NCI-H2081 treated with DMSO at 0.1 percent for 48 hours (cell line): ENCODE data around the gene ZNF837.
"Not testable (repeated sequence)": the region's sequence is repeated elsewhere in the genome, so short reads cannot be mapped to it uniquely, and the experiment has no call there.

Experiments used
- DNase-seq: peaks from one replicate; lab custom pipeline; 2025; lab: John Stamatoyannopoulos, UW

Gene ZNF837

DNA sequence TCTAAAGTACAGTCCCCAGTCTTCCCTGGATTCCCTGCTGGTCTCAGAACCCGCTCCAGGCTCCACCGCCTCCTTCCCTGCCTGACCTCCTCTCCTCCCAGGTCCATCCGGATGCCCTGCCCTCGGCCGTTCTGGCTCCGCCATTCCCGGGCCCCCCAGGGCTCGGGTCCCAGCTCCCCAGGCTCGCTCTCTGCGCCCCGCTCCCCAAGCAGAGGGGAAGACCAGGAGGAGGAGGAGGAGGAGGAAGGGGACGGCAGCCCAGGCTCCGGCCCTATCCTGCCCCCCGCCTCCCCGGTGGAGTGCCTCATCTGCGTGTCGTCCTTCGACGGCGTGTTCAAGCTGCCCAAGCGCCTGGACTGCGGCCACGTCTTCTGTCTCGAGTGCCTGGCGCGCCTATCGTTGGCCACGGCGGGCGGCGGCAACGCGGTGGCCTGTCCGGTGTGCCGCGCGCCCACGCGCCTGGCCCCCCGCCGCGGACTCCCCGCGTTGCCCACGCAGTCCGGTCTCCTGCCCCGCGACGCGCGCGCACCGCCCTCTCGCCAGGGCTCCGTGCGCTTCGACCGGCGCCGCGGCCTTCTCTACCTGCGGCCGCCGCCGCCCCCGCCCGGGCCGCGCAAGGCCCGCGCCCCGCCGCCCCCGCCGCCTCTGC, 15.3 kb upstream of the ZNF837 start:
- DNase-seq, result no peak

DNA sequence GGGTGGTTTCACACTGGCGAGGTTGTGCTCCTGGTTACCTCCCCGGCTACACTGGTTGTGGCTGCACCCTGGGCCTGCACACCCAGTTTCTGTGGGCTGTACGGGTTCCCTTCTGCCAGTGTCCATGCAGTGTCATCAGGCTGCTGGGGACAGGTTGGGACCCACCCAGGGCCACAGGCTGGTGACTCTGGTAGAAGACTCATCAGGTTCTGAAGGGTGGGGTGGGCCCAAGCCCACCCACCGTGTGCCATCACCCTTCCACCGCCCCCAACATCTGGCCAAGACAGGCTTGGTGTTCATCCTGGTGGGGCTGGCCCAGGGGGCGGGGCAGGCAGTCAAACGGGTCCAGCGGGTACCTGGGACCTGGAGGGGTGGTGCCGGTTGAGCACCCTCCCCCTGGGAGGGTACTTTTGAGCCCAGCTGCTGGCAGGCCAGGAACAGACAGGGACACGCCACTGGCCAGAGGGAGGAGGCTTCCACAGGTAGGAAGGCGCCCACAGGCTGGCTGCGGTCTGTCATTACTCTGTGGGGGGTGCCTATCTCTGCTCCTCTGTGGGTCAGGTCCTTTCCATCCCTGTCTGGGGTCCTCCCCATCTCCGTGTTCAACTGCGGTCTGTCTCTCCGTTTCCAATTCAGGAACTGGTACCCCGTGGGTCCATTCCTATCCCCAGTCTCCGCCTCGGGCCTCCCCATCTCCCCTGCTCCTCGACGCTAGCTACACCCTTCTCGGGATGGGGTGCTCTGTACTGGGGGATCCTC, 14.6 kb upstream of the ZNF837 start, which contains the start of gene RNF225:
Gene RNF225 (plus strand): TSS at position 437 of the 759 bp plus-strand sequence. CDS start 434 bp downstream, outside the sequence.
- DNase-seq, result no peak

DNA sequence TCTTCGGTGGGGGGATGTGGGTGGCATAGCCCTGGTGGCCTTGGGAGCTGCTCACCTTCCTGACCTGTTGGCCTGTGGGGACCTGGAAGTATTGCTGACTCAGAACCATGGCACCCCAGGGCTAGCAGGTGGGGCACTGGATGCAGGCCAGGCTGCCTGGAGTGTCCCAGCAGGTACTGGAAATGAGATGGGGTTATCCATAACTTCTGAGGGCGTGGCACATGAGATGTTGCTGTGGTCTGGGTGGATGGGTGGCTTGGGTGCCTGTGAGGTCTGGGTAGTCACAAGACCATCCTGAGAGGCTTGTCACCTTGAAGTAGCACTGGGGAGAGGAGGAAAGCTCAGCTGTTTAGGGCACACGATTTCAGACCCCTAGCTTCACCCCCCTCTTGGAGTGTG, 14.0 kb upstream of the ZNF837 start:
- DNase-seq, result no peak

DNA sequence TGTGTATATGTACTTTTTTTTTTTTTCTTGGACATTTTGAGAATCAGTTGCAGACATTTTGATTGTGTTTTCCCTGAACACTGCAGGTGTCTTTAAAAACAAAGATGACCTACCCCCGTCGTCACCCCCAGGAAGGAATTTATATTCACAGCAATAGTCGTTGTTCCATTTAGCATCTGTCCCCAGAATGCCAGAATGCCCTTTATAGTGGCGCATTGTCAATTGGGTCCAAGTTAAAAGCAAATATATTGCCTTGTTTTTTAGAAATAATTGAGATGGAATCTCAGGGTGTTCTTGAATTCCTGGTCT, 12.8 kb upstream of the ZNF837 start:
- DNase-seq, result no peak

DNA sequence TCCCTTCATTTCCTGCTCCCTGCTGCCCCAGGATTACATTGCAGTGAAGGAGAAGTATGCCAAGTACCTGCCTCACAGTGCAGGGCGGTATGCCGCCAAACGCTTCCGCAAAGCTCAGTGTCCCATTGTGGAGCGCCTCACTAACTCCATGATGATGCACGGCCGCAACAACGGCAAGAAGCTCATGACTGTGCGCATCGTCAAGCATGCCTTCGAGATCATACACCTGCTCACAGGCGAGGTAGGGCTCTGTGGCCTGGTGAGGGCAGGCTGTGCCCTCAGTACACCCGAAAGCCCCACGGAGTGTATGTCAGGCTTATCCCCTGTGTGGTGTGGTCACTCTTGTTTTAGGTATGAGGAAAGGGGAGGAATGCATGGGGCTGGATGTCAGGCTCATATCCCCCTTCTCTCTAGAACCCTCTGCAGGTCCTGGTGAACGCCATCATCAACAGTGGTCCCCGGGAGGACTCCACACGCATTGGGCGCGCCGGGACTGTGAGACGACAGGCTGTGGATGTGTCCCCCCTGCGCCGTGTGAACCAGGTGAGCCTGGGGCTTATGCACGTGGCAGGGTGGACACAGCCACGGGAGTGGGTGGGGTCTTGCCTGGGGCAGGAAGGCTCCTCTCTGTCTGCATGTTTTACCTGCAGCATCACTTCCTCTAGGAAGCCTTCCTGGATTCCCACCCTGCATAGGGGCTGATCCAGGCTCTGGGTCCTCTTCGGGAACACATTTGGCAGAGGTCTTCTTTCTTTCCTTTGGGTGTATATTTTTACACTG, 12.3 kb upstream of the ZNF837 start:
- no peak for DNase-seq

DNA sequence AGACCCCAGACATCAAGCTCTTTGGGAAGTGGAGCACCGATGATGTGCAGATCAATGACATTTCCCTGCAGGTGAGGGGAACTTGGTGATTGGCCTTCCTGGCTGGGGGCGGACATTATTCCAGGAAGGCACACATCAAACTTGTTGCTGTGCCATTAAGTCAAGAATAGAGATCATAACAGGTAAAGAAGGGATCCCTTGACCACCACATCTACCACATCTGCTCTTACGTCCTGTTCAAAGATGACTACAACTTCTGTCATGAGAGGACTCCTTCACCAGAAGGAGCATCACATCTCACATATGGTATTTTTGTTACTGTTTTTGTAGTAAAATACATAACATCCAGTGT, 7.3 kb upstream of the ZNF837 start:
- no peak for DNase-seq

DNA sequence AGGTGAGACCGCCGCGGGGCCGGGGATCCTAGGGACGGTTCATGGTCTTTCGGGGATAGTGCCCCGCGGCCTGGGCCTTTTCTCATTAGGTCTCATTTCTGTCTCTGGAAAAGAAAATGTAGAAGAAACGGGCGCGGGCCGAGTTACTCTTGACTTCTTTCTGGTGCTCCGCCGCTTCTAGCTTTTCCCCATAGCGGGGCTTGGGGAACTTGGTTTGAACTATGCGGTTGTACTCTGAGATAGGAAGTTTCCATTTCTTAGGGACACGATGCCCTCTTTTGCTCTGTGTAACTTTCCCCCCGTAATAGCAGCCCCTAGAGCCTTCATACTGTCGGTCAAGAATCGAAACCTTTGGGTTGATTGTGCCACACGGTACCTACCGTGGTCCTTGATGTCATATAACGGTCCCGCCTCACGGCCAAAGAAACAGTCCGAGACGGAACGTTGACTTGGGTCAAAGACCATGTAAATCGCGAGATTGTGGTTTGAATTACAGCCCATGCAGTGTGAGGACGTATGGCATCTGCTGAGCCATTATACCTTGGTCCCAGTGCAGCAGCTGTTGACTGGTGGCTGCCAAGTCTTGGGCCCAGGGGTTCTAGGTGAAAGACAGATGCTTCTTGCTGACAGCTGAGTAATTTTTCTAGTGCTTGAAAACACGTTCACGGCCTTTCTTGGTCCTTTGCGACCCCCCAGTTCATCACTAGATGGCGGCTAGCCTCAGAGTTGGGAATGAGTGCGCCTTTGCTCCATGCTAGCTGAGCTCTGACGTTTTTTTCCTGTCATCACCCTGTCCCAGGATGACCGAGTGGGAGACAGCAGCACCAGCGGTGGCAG, 6.7 kb upstream of the ZNF837 start:
- no peak for DNase-seq

DNA sequence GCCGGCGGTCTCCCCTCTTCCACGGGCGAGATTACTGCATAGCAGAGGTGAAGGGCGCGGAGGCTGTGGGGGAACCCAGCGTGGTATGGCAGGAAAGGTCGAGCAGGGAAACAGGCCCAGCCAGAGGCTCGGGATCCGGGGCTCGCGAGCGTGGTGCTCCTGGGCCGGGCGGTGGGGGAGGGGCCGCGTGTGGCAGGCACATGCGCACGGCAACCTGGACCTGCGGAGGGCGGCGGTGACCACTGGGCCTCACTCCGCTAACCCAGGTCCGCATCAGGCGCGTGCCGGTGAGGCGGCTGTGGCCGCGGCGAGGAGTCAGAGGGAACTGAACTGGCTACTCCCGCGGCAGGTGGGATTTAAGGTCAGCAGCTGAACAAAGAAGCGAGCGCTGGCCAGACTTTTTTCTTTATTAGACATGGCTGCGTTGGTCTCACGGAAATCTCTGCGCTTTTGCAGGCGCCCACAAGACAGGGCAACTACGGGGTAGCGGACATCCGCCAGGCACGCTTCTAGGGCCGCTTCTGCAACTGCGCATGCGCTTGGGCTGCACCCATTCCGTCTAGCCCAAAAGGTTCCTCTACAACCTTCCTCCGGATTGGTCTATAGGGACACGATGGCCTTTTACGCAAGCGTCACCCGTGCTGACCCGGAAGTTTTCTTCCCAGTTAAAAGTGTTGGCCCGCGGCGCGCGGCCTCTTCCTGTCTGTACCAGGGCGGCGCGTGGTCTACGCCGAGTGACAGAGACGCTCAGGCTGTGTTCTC, 5.9 kb upstream of the ZNF837 start, which contains the start of gene RPS5:
Gene RPS5 (plus strand): TSS at position 694 of the 762 bp plus-strand sequence. CDS start 869 bp downstream, outside the sequence.
- DNase-seq, result peak; percentile 94

DNA sequence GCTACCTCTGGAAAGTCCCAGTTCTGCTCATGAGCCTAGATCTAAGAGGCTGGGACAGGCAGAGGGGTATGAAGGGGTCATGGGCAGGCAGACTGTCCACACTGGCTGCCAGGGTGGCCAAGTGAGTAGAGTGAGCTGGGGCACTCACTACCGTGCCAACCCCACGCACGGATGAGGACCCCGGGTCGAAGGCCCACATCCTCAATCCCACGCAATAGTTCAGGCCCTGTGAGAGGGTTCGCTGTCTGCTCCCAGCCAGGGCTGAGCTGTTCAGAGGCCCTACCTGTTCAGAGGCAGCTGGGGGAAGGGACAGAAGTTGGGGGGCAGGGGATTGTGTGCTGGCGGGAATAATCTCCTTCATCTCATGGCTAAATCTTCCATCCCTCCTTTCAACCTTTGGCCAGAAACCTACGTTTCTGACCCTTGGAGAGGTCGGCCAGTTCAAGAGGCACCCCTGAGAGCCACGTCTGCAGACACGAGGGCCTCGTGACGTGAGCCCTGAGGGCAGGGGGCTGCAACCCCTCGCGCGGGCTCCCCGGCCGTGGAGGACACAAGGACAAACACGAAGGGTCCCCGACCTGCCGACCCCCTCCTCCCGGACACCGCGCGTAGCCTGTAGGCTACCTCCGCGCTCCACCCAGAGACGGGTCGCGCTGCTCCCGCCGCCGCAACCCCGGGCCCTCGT, 5.2 kb upstream of the ZNF837 start:
- no peak for DNase-seq

DNA sequence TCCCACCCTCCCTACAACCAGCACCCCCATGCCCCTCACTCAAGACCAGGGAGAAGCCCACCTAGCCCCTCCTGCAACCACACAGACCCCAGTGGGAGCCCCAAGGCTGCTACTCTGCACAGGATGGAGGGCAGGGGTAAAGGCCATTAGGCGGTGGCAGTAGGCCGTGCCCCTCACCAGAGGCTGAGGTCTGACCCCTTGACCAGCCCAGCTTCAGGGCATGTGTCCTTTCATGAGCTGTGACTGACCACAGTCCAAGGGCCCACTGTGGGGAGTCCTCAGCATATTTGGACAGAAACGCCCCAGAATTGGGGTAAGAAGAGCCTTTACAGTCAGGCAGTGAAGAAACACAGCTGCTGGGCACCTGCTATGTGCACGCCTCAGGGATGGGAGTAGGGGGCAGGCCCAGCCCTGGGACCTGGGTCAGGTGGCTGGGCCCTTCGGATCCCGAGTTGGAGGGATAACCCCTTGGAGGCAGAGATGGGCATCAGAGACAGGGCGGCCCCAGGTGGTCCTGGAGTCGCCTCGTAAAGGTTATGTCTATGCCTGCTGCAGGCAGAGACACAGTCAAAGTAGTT, 4.6 kb upstream of the ZNF837 start:
- no peak for DNase-seq

DNA sequence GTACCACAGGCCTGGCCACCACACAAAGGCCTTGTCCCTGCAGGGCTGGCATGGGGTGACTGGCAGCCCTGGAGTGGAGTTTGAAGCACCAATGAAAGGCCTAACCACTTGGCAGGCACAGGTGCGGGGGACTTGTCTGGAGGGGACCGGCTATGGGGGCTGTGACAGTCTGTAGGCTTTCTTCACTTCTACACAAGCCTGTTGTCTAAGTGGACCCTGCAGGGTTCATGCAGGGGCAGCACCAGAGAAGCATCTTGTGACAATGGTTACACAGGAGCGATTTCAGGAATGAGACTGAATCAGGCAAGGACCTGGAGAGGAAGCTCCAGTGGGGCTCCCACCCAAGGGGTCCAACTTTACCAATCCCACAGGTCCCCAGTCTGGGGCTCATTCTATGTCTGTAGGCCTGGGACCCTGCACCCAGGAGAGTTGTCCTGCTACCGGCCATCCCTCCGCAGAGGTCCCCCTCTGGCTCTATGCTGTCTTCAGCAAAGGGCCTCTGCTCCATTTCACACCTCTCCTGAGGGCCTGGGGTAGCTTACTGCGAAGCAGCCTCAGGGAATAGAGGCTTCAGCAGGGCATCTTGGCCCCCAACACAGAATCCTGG, 2.3 kb upstream of the ZNF837 start:
- DNase-seq, result no peak

DNA sequence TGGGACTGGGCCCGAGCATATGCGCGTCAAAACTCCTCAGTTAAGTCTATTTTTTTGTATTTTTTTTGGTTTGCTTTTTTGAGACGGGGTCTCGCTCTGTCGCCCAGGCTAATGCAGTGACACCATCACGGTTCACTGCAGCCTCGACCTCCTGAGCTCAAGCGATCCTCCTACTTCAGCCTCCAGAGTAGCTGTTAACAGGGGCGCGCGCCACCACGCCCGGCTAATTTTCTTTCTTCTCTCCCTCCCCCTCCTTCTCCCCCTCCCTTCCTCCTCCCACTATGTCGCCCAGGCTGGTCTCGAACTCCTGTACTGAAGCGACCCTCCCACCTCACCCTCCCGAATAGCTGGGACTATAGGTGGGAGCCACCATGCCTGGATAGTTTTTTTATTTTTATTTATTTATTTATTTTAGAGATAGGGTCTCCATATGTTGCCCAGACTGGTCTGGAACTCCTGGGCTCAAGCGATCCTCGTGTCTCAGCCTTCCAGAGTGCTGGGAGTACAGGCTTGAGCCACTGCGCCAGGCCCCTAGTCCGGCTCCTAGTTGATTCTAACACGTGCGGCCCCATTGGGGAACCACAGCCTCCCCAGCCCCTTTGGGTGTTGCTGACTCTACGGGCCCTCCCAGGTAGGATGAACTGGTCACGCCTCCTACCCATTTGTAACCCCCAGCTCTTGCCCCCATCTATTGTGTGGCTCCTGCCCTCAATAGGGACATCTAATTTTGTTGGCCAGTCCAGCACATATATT, 806 bp upstream of the ZNF837 start:
- no peak for DNase-seq

DNA sequence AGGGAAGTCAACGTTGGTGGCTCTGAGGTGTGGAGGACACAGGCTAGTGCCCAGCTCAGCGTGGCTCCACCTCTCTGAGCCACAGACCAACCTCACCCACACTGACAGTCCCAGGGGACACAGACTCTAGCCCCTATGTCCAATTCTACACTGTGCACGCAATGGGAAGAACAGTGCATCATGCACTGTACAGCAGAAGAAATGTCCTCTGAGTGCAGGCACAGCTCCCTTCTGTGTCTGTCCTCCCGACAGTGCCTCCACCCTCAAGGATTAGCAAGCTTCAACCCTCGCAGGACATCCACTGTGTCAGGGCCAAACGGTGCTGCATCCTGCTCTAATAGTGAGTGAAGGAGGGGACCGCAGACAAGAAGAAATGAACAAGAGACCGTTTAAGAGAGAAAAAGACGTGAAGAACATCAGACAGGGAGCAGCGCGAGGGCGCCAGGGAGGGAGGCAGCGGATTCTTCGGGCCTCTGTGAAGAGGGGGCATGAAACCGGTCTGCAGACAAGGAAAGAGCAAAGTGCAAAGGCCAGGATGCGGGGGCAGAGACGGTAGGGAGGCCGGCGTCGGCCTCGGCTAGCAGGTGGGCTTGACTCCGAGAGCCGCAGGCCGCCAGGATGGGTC, 681 bp downstream of the ZNF837 start:
- DNase-seq, result no peak

DNA sequence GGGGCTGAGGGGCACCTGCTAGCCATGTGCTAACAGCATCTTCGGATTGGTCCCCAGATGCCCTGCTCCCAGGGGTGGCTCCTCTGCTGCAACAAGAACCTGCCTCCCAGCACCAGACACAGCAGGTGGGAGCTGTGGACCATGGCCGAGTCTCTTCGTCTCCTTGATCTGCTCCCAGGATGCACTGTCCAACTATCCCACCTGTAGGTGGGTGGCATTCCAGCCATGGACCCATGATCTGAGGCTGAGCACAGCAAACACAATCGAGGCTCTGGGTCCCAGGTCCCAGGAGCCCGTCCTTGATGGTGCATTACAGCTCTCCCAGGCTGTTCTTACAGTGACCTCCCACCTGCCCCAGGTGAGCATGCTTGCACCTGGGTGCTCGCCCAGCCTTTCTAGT, 1.6 kb downstream of the ZNF837 start:
- no peak for DNase-seq

DNA sequence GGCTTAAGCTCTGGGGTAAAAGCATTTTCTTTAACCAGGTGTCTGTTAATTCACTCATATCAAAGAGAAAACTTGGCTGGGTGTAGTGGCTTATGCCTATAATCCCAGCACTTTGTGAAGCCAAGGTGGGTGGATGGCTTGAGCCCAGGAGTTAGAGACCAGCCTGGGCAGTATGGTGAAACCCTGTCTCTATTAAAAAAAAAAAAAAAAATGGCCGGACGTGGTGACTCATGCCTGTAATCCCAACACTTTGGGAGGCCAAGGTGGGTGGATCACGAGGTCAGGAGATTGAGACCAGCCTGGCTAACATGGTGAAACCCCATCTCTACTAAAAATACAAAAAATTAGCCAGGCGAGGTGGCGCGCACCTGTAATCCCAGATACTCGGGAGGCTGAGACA, 4.1 kb downstream of the ZNF837 start:
- not testable (repeated sequence) for DNase-seq

DNA sequence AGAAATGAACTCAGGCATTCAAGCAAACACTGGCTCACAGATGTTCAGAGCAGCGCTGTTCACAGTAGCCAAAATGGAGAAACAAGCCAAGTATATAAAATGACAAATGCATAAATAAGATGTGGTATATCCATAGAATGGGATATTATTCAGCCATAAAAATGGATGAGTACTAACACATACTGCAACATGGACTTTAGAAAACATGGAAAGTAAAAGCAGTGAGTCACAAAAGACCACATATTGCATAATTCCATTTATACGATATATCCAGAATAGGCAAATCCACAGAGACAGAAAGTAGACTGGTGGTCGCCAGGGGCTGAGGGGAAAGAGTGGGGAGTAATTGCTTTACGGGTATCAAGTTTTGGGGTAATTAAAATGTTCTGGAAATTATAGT, 6.6 kb downstream of the ZNF837 start:
- DNase-seq, result no peak

DNA sequence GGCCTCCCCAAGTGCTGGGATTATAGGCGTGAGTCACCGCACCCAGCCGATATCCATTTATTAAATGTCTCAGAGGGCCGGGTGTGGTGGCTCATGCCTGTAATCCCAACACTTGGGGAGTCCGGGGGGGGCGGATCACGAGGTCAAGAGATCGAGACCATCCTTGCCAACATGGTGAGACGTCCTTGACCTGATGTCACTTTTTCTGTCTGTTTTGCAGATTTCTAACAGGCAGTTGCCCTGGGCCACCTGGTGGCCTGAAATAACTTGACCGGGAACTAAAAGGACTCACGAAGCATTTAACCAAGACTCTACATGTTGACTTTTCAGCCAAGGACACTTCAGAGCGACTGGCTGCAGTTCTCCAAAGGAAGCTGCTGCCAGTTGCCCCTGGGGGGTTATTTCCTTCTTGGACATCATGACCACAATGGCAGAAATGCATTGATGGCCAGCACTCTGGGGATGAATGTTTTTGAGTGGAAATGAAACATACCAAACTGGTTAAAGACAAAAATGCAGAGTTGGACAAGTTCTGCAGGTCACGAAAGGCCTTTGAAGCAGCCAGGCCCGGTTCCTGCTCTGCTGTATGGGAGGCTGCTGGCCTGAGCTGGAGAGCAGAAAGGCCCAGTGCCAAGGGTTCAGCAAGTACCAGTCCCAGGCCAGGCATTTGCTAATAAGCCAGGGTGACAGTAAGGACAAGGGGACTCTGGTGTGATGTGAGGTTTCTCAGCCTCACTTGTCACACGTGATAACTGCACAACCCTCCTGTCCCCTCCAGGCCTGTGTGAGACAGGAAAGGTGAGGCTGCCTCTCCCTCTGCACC, 8.3 kb downstream of the ZNF837 start:
- no peak for DNase-seq
